B cell (primary cell): ENCODE results near the gene DNTT. TPM values are rescaled to one million over a fixed set of nuclear protein-coding genes. Genes with fewer than 3 reads are reported as not detected.

Source experiments
- ATAC-seq: fragments of 200-7000 bp; cut with Tn5 transposase; one replicate; pipeline ENCODE4 v1.10.0; 2021; ENCODE audit warnings: low read depth, mild to moderate bottlenecking, moderate number of reproducible peaks, moderate library complexity
- CTCF ChIA-PET: fragments of 350-600 bp; sonication (Branson Sonifier 250); formaldehyde crosslinking; loops from one replicate; lab custom pipeline; 2021; ENCODE audit warnings: antibody characterized with exemption, inconsistent platforms; lab: Charles Lee
- POLR2A ChIA-PET: fragments of 350-600 bp; sonication (Branson Sonifier 250); formaldehyde crosslinking; loops from one replicate; lab custom pipeline; 2021; ENCODE audit warnings: antibody characterized with exemption; lab: Charles Lee
- DNase-seq: peaks from one replicate; pipeline ENCODE4 v3.0.0; 2013
- H2AFZ ChIP-seq: 2 replicates; pipeline ENCODE4 v1.6.1; 2012; ENCODE audit warnings: mild to moderate bottlenecking, low read depth, low read length; ENCODE audit not compliant: insufficient read depth, poor library complexity, severe bottlenecking
- H3K27ac ChIP-seq, 2 donors: 1 replicate in 1 of 2; 2 replicates in 1 of 2; pipeline ENCODE4 v1.5.1; 2012 to 2013; ENCODE audit warnings: low read length in 2 of 2, mild to moderate bottlenecking in 2 of 2, moderate library complexity in 1 of 2
- H3K27me3 ChIP-seq, 4 experiments: fragments of 200-600 bp in 1 of 4; sonication (generic) in 1 of 4; replicated peaks in 1 of 4; 1 replicate in 2 of 4; 2 replicates in 2 of 4; pipeline versions ENCODE4 v1.6.1 to v1.7.0; 2013 to 2016; ENCODE audit warnings: low read length in 3 of 4, mild to moderate bottlenecking in 2 of 4, mixed read lengths in 1 of 4, moderate library complexity in 1 of 4; ENCODE audit not compliant: insufficient read depth in 4 of 4, control insufficient read depth in 3 of 4; ENCODE audit errors: control extremely low read depth in 1 of 4
- H3K36me3 ChIP-seq, 2 experiments: replicated peaks in 1 of 2; 1 replicate in 1 of 2; 2 replicates in 1 of 2; pipeline versions ENCODE4 v1.6.1 to v1.7.1; 2013; ENCODE audit warnings: low read length in 1 of 2; ENCODE audit not compliant: insufficient read depth in 2 of 2, control insufficient read depth in 1 of 2; ENCODE audit errors: control extremely low read depth in 1 of 2, extremely low read depth in 1 of 2
- H3K4me1 ChIP-seq, 2 donors: fragments of 200-600 bp in 1 of 2; sonication (generic) in 1 of 2; 1 replicate in 1 of 2; 2 replicates in 1 of 2; pipeline versions ENCODE4 v1.5.1 to v1.6.1; 2013 to 2017; ENCODE audit warnings: low read length in 2 of 2; ENCODE audit not compliant: control insufficient read depth in 2 of 2, insufficient read depth in 2 of 2
- H3K4me2 ChIP-seq: replicated peaks from 2 replicates; pipeline ENCODE3; 2012; ENCODE audit warnings: mild to moderate bottlenecking, low read depth, low read length; ENCODE audit not compliant: poor library complexity, severe bottlenecking
- H3K4me3 ChIP-seq, 5 experiments: fragments of 200-600 bp in 1 of 5; sonication (generic) in 1 of 5; 1 replicate in 3 of 5; 2 replicates in 2 of 5; pipeline versions ENCODE4 v1.5.1 to v1.7.0; 2011 to 2016; ENCODE audit warnings: low read length in 4 of 5, mild to moderate bottlenecking in 4 of 5, low read depth in 2 of 5, control low read depth in 1 of 5, moderate library complexity in 1 of 5; ENCODE audit not compliant: insufficient read depth in 1 of 5; ENCODE audit errors: control extremely low read depth in 1 of 5, extremely low read depth in 1 of 5
- H3K79me2 ChIP-seq: fragments of 200-600 bp; sonication (generic); one replicate; pipeline ENCODE4 v1.6.0; 2016; ENCODE audit warnings: low read length; ENCODE audit not compliant: control insufficient read depth, insufficient read depth
- H3K9ac ChIP-seq: fragments of 200-600 bp; sonication (generic); 2 replicates; pipeline ENCODE4 v1.6.1; 2017; ENCODE audit warnings: mild to moderate bottlenecking, low read length, moderate library complexity
- H3K9me3 ChIP-seq, 3 donors: one replicate each; pipeline versions ENCODE4 v1.6.1 to v1.7.1; 2013; ENCODE audit warnings: low read length in 2 of 3; ENCODE audit not compliant: control insufficient read depth in 2 of 3, insufficient read depth in 1 of 3; ENCODE audit errors: control extremely low read depth in 1 of 3
- H4K20me1 ChIP-seq: 2 replicates; pipeline ENCODE4 v1.6.0; 2012; ENCODE audit warnings: mild to moderate bottlenecking, low read length; ENCODE audit not compliant: insufficient read depth, control insufficient read depth, poor library complexity, severe bottlenecking
- H3K27ac Mint-ChIP-seq: one replicate; pipeline ENCODE4 v1.8.0; 2021; ENCODE audit warnings: mixed read lengths
- H3K27me3 Mint-ChIP-seq: one replicate; pipeline ENCODE4 v1.8.0; 2021; ENCODE audit warnings: mixed read lengths
- H3K4me1 Mint-ChIP-seq: one replicate; pipeline ENCODE4 v1.8.0; 2021; ENCODE audit warnings: mixed read lengths
- H3K4me3 Mint-ChIP-seq: one replicate; pipeline ENCODE4 v1.8.0; 2021; ENCODE audit warnings: mixed read lengths
- H3K9me3 Mint-ChIP-seq: one replicate; pipeline ENCODE4 v1.8.0; 2022; ENCODE audit warnings: mixed read lengths; ENCODE audit not compliant: insufficient read depth
- CTCF ChIP-seq: fragments of 200-600 bp; IDR thresholded peaks from one replicate; pipeline ENCODE4 v1.8.0; 2022; ENCODE audit warnings: antibody characterized with exemption, mild to moderate bottlenecking
- EZH2 ChIP-seq: IDR thresholded peaks from 2 replicates; pipeline ENCODE4 v1.6.1; 2012; ENCODE audit warnings: borderline replicate concordance, low read depth, mild to moderate bottlenecking, moderate library complexity, low read length; ENCODE audit not compliant: insufficient read depth, poor library complexity, severe bottlenecking
- WGBS: methylation state at CpG from one replicate; pipeline ENCODE4 v1.1.5; 2013; ENCODE audit warnings: missing lambda C conversion rate; ENCODE audit not compliant: insufficient coverage; 5-methylcytosine and 5-hydroxymethylcytosine counted together
- intact Hi-C: fragments of 100-400 bp; cut with micrococcal nuclease; formaldehyde crosslinking; loops from one replicate; pipeline ENCODE4 v1.10.0; 2022
- polyA plus RNA-seq: library from polyadenylated mRNA; depleted of rRNA; stranded (reverse); fragments of >200 nt; gene quantifications from 2 replicates; pipeline ENCODE4 v1.2.3, GENCODE V29; 2012
- total RNA-seq, 2 donors: library from RNA; stranded (reverse); fragments of 120-200 nt in 1 of 2; gene quantifications; 1 replicate in 1 of 2; 2 replicates in 1 of 2; pipeline versions ENCODE4 v1.2.3 to v1.2.4, GENCODE V29; 2013 to 2022

DNTT gene
- total and polyA plus RNA-seq, 2 donors (not counting 1 experiment from before 2014, with no cell fraction given), result not detected

GRCh38 chr10:96322275-96322674 is 18.0 kb downstream of the DNTT start:
- Mint-ChIP-seq H3K9me3 (no peaks in the 10 kb centered on the region), H3K27ac (no peak overlapping the region), H3K4me3 (no peak overlapping the region), H3K4me1 (no peaks in the 10 kb centered on the region), H3K27me3 (peaks cover 28% of the 10 kb centered on the region)
- Histone ChIP-seq H2AFZ (no peak overlapping the region), H3K27ac (no peak overlapping the region), H3K27me3 (peaks cover 0 to 5% (median 0%) of the 10 kb centered on the region in 4 experiments), H3K4me1 (no peaks in the 10 kb centered on the region), H3K4me3 (no peak overlapping the region), H4K20me1 (no peaks in the 10 kb centered on the region), H3K79me2 (no peaks in the 10 kb centered on the region), H3K36me3 (no peaks in the 10 kb centered on the region), H3K9me3 (no peaks in the 10 kb centered on the region), H3K4me2 (no peak overlapping the region), H3K9ac (no peak overlapping the region)
- DNase-seq (no peak), ATAC-seq (no peak)
- intact Hi-C loops, result no loop called here
- ChIA-PET CTCF (interaction anchor here (0.6 to 3.6 kb wide), 6 partner anchors 12 to 306 kb away, joined by 3 to 22 read pairs (median 3); no protein-coding TSS in a partner anchor), POLR2A (no interaction called here)
- no CpG with 5 or more reads among the region's 1 CpG for WGBS
- TF ChIP-seq CTCF (no peak), EZH2 (no peak)

GRCh38 chr10:96324447-96324846 is 20.2 kb downstream of the DNTT start:
- Mint-ChIP-seq H3K27me3 (peaks cover 34% of the 10 kb centered on the region), H3K4me3 (no peak overlapping the region), H3K4me1 (no peaks in the 10 kb centered on the region), H3K27ac (no peak overlapping the region), H3K9me3 (no peaks in the 10 kb centered on the region)
- CTCF ChIA-PET, result interaction anchor here (1.2 to 3.6 kb wide), 3 partner anchors 10 to 308 kb away, joined by 3 to 22 read pairs (median 13); no protein-coding TSS in a partner anchor
- no peak overlapping the region for H3K9ac ChIP-seq
- no peaks in the 10 kb centered on the region for H4K20me1 ChIP-seq
- H3K4me1 ChIP-seq, result no peaks in the 10 kb centered on the region
- H3K4me2 ChIP-seq, result no peak overlapping the region
- peaks cover 0 to 5% (median 0%) of the 10 kb centered on the region in 4 experiments for H3K27me3 ChIP-seq
- POLR2A ChIA-PET, result no interaction called here
- ATAC-seq (no peak), DNase-seq (no peak)
- no peak overlapping the region for H2AFZ ChIP-seq
- no peaks in the 10 kb centered on the region for H3K9me3 ChIP-seq
- H3K4me3 ChIP-seq, result no peak overlapping the region
- whole genome bisulfite sequencing, result 94% methylated on average over 2 of the region's 2 CpGs
- no peak overlapping the region for H3K27ac ChIP-seq
- no peaks in the 10 kb centered on the region for H3K79me2 ChIP-seq
- TF ChIP-seq EZH2 (no peak), CTCF (no peak)
- intact Hi-C loops, result no loop called here
- no peaks in the 10 kb centered on the region for H3K36me3 ChIP-seq
